Measurements from ENCODE around the gene TMEM63B. TPM values are rescaled to one million over a fixed set of nuclear protein-coding genes. Genes with fewer than 3 reads are reported as not detected.

The TMEM63B gene
- total RNA-seq, 1 donor from 2014 or later: 19.7 TPM

GRCh38 chr6:44198684-44199083, 71.3 kb downstream of the TMEM63B start:
- Mint-ChIP-seq H3K36me3 (ENCODE audit: low read depth) (no peaks in the 10 kb centered on the region), H3K27me3 (peaks cover 8% of the 10 kb centered on the region), H3K9me3 (no peaks in the 10 kb centered on the region), H3K27ac (no peak overlapping the region), H3K4me3 (no peak overlapping the region), H3K4me1 (no peaks in the 10 kb centered on the region)
- intact Hi-C loops (cut with micrococcal nuclease): no loop called here
- no peak for DNase-seq

GRCh38 chr6:44199883-44200282, 72.5 kb downstream of the TMEM63B start:
- Mint-ChIP-seq H3K27me3 (peaks cover 9% of the 10 kb centered on the region), H3K36me3 (ENCODE audit: low read depth) (no peaks in the 10 kb centered on the region), H3K27ac (no peak overlapping the region), H3K4me3 (no peak overlapping the region), H3K4me1 (no peaks in the 10 kb centered on the region), H3K9me3 (no peaks in the 10 kb centered on the region)
- intact Hi-C loops (cut with micrococcal nuclease): no loop called here
- no peak for DNase-seq

GRCh38 chr6:44201200-44201599, 73.8 kb downstream of the TMEM63B start:
- no peaks in the 10 kb centered on the region for H3K4me1 Mint-ChIP-seq
- no peak for DNase-seq
- intact Hi-C loops (cut with micrococcal nuclease): no loop called here
- H3K36me3 Mint-ChIP-seq (ENCODE audit: low read depth): no peaks in the 10 kb centered on the region
- H3K9me3 Mint-ChIP-seq: no peaks in the 10 kb centered on the region
- H3K27ac Mint-ChIP-seq: no peak overlapping the region
- H3K27me3 Mint-ChIP-seq: peaks cover 9% of the 10 kb centered on the region
- H3K4me3 Mint-ChIP-seq: no peak overlapping the region

GRCh38 chr6:44201638-44202303, 74.4 kb downstream of the TMEM63B start:
- H3K4me1 Mint-ChIP-seq: no peaks in the 10 kb centered on the region
- no peak for DNase-seq
- H3K9me3 Mint-ChIP-seq: no peaks in the 10 kb centered on the region
- H3K27ac Mint-ChIP-seq: no peak overlapping the region
- no peaks in the 10 kb centered on the region for H3K36me3 Mint-ChIP-seq (ENCODE audit: low read depth)
- peaks cover 9% of the 10 kb centered on the region for H3K27me3 Mint-ChIP-seq
- intact Hi-C loops (cut with micrococcal nuclease): no loop called here
- H3K4me3 Mint-ChIP-seq: no peak overlapping the region

GRCh38 chr6:44202332-44202971, 75.1 kb downstream of the TMEM63B start:
- no peaks in the 10 kb centered on the region for H3K4me1 Mint-ChIP-seq
- H3K27me3 Mint-ChIP-seq: peaks cover 9% of the 10 kb centered on the region
- H3K27ac Mint-ChIP-seq: no peak overlapping the region
- DNase-seq: no peak
- H3K4me3 Mint-ChIP-seq: no peak overlapping the region
- H3K36me3 Mint-ChIP-seq (ENCODE audit: low read depth): no peaks in the 10 kb centered on the region
- intact Hi-C loops (cut with micrococcal nuclease): no loop called here
- no peaks in the 10 kb centered on the region for H3K9me3 Mint-ChIP-seq

- peaks cover 13% of the 10 kb centered on the region for H3K27me3 Mint-ChIP-seq
- intact Hi-C loops (cut with micrococcal nuclease): no loop called here
These were observed 75.8 kb downstream of the TMEM63B start for GRCh38 chr6:44202972-44203750.

GRCh38 chr6:44203955-44204354, 76.6 kb downstream of the TMEM63B start:
- Mint-ChIP-seq H3K9me3 (no peaks in the 10 kb centered on the region), H3K27me3 (peaks cover 16% of the 10 kb centered on the region), H3K4me1 (no peaks in the 10 kb centered on the region), H3K4me3 (no peak overlapping the region), H3K36me3 (ENCODE audit: low read depth) (no peaks in the 10 kb centered on the region), H3K27ac (no peak overlapping the region)
- no peak for DNase-seq
- intact Hi-C loops (cut with micrococcal nuclease): no loop called here

More at GRCh38 chr6:44202972-44203750, 75.8 kb downstream of the TMEM63B start:
- Mint-ChIP-seq H3K9me3 (no peaks in the 10 kb centered on the region), H3K36me3 (ENCODE audit: low read depth) (no peaks in the 10 kb centered on the region), H3K4me3 (no peak overlapping the region), H3K4me1 (no peaks in the 10 kb centered on the region), H3K27ac (no peak overlapping the region)
- DNase-seq: no peak

Other genes starting within 250 kb of the TMEM63B start
- gene MRPL14, start 102 bp upstream of the TMEM63B start, total RNA-seq: 65.6 and 67.5 TPM in 2 replicates
- 0.28 TPM in 1 of 2 replicates, not detected in the other for gene CAPN11, start 31.3 kb downstream of the TMEM63B start, total RNA-seq
- gene MYMX, start 89.4 kb downstream of the TMEM63B start, total RNA-seq: not detected in 2 replicates
- 139 and 144 TPM in 2 replicates for gene SLC29A1, start 96.0 kb downstream of the TMEM63B start, total RNA-seq
- 2,450 and 2,479 TPM in 2 replicates for gene HSP90AB1, start 119.5 kb downstream of the TMEM63B start, total RNA-seq
- gene SLC35B2, start 130.0 kb downstream of the TMEM63B start, total RNA-seq: 25.3 and 28.0 TPM in 2 replicates
- gene NFKBIE, start 138.0 kb downstream of the TMEM63B start, total RNA-seq: 27.6 and 28.2 TPM in 2 replicates
- 0.07 TPM in 1 of 2 replicates, not detected in the other for gene TMEM151B, start 142.9 kb downstream of the TMEM63B start, total RNA-seq
- 22.4 and 23.7 TPM in 2 replicates for gene AARS2, start 185.8 kb downstream of the TMEM63B start, total RNA-seq
- not detected in 2 replicates for gene SPATS1, start 215.1 kb downstream of the TMEM63B start, total RNA-seq